Endothelial cell of umbilical vein (primary cell): ENCODE data around the gene SCAF1. TPM values are rescaled to one million over a fixed set of nuclear protein-coding genes. Genes with fewer than 3 reads are reported as not detected.

Source experiments
- BruUV-seq: library from RNA; stranded (reverse); fragments of 400-500 nt; replicated peaks from 2 replicates; lab custom pipeline; 2021; lab: Mats Ljungman, UMichigan
- CTCF ChIA-PET: fragments of 300-600, 350-600 bp; sonication (Branson Sonifier 250); formaldehyde crosslinking; loops from one replicate; lab custom pipeline; 2021; ENCODE audit warnings: antibody characterized with exemption, inconsistent platforms; lab: Charles Lee
- POLR2A ChIA-PET: fragments of 300-600, 350-600 bp; sonication (Branson Sonifier 250); formaldehyde crosslinking; loops from one replicate; lab custom pipeline; 2021; ENCODE audit warnings: antibody characterized with exemption, inconsistent platforms; lab: Charles Lee
- DNase-seq: peaks from one replicate; pipeline ENCODE4 v3.0.0-alpha.2; 2011; ENCODE audit warnings: low read depth, low spot score
- FAIRE-seq: peaks from 2 replicates; lab custom pipeline; 2011; peaks lifted over from hg19 to GRCh38; lab: Jason Lieb, UNC
- H2AFZ ChIP-seq: 2 replicates; pipeline ENCODE4 v1.6.0; 2012; ENCODE audit warnings: low read depth, low read length, control low read depth, inconsistent platforms
- H3K27ac ChIP-seq: 2 replicates; pipeline ENCODE4 v1.5.1; 2011; ENCODE audit warnings: low read depth, mild to moderate bottlenecking, control low read depth, low read length, moderate library complexity; ENCODE audit not compliant: insufficient read depth
- H3K27me3 ChIP-seq, 2 experiments: 2 replicates each; pipeline versions ENCODE4 v1.6.0 to v1.6.1; 2011; ENCODE audit warnings: low read length in 2 of 2, mixed read lengths in 1 of 2; ENCODE audit not compliant: control insufficient read depth in 2 of 2, insufficient read depth in 2 of 2
- H3K36me3 ChIP-seq, 2 experiments: 2 replicates in 1 of 2; 3 replicates in 1 of 2; pipeline ENCODE4 v1.5.1; 2011; ENCODE audit warnings: low read length in 2 of 2, mild to moderate bottlenecking in 1 of 2, moderate library complexity in 1 of 2; ENCODE audit not compliant: control insufficient read depth in 2 of 2, insufficient read depth in 2 of 2; ENCODE audit errors: extremely low read depth in 1 of 2
- H3K4me1 ChIP-seq: 3 replicates; pipeline ENCODE4 v1.5.1; 2011; ENCODE audit warnings: mild to moderate bottlenecking, low read length; ENCODE audit not compliant: control insufficient read depth, insufficient read depth; ENCODE audit errors: extremely low read depth
- H3K4me2 ChIP-seq: 2 replicates; pipeline ENCODE4 v1.6.1; 2011; ENCODE audit warnings: low read length, control low read depth, mixed read lengths; ENCODE audit not compliant: insufficient read depth
- H3K4me3 ChIP-seq, 3 experiments: fragments of 200-600 bp in 1 of 3; sonication (generic), shearing (Covaris generic) in 1 of 3; replicated peaks in 1 of 3; 2 replicates each; pipeline ENCODE4 v1.5.1; 2011 to 2016; ENCODE audit warnings: control low read depth in 3 of 3, low read length in 3 of 3, mild to moderate bottlenecking in 2 of 3, inconsistent platforms in 1 of 3, low read depth in 1 of 3, moderate library complexity in 1 of 3; ENCODE audit not compliant: insufficient read depth in 1 of 3
- H3K79me2 ChIP-seq: 2 replicates; pipeline ENCODE4 v1.6.0; 2012; ENCODE audit warnings: low read length, inconsistent platforms; ENCODE audit not compliant: control insufficient read depth, insufficient read depth
- H3K9ac ChIP-seq: replicated peaks from 2 replicates; pipeline ENCODE3; 2011; ENCODE audit warnings: low read length, control low read depth; ENCODE audit not compliant: insufficient read depth; ENCODE audit errors: extremely low read depth
- H3K9me1 ChIP-seq: replicated peaks from 3 replicates; pipeline ENCODE4 v1.6.0; 2011; ENCODE audit warnings: mild to moderate bottlenecking, low read length; ENCODE audit not compliant: control insufficient read depth, insufficient read depth; ENCODE audit errors: extremely low read depth
- H3K9me3 ChIP-seq: replicated peaks from 2 replicates; pipeline ENCODE4 v1.5.1; 2012; ENCODE audit warnings: low read length, inconsistent platforms; ENCODE audit not compliant: control insufficient read depth, insufficient read depth
- H4K20me1 ChIP-seq: replicated peaks from 2 replicates; pipeline ENCODE3; 2011; ENCODE audit warnings: mild to moderate bottlenecking, low read length; ENCODE audit not compliant: control insufficient read depth, insufficient read depth; ENCODE audit errors: extremely low read depth
- EZH2 ChIP-seq: IDR thresholded peaks from 2 replicates; pipeline ENCODE4 v1.6.1; 2012; ENCODE audit warnings: borderline replicate concordance, low read depth, mild to moderate bottlenecking, moderate library complexity, low read length, inconsistent platforms; ENCODE audit not compliant: severe bottlenecking
- GATA2 ChIP-seq: IDR thresholded peaks from 2 replicates; pipeline ENCODE4 v1.7.0; 2011; ENCODE audit warnings: low read depth, mild to moderate bottlenecking, moderate library complexity, mixed read lengths, low read length; ENCODE audit not compliant: insufficient read length, insufficient read depth
- MAX ChIP-seq: IDR thresholded peaks from 2 replicates; pipeline ENCODE4 v1.6.1; 2011; ENCODE audit not compliant: insufficient read depth, insufficient read length
- POLR2A ChIP-seq: IDR thresholded peaks from 2 replicates; pipeline ENCODE4 v1.6.1; 2012; ENCODE audit warnings: low read depth, mild to moderate bottlenecking, control low read depth, low read length
- POLR2AphosphoS5 ChIP-seq: IDR thresholded peaks from 2 replicates; pipeline ENCODE4 v1.6.1; 2012; ENCODE audit warnings: low read depth, mild to moderate bottlenecking, control low read depth, low read length, moderate library complexity; ENCODE audit not compliant: insufficient read depth
- dilution Hi-C: fragments of 300-500 bp; cut with MboI; formaldehyde crosslinking; loops from one replicate; pipeline ENCODE4 v1.15.0; 2019; ENCODE audit warnings: low sequenced_read_pairs; ENCODE audit not compliant: extremely low pct_ligation_motif_present
- intact Hi-C: fragments of 100-400 bp; cut with micrococcal nuclease; formaldehyde crosslinking; loops from one replicate; pipeline ENCODE4 v1.10.0; 2022
- polyA plus RNA-seq, 4 experiments: library from polyadenylated mRNA; depleted of rRNA in 3 of 4; stranded (reverse) in 3 of 4; unstranded in 1 of 4; fragments of >200 nt; gene quantifications; 2 replicates each; pipeline versions ENCODE4 v1.2.1 to v1.2.3, GENCODE V29; 2011 to 2012; ENCODE audit warnings: missing spikeins in 1 of 4
- total RNA-seq: library from RNA; stranded (reverse); gene quantifications from 2 replicates; pipeline ENCODE4 v1.2.3, GENCODE V29; 2021
- TF ChIP-seq, protein P1 (sequence below), 2 donors: IDR thresholded peaks; 1 replicate in 1 of 2; 2 replicates in 1 of 2; pipeline ENCODE4 v1.5.1; 2011; ENCODE audit warnings: low read length in 2 of 2, mild to moderate bottlenecking in 2 of 2, moderate library complexity in 2 of 2, control low read depth in 1 of 2, inconsistent platforms in 1 of 2, low read depth in 1 of 2; ENCODE audit not compliant: insufficient read depth in 1 of 2; ENCODE audit errors: extremely low read depth in 1 of 2

Gene SCAF1
- total and polyA plus RNA-seq, 2 donors (not counting 3 experiments of a cell fraction or from before 2014, with no cell fraction given) = 13.3 to 75.8 TPM

GRCh38 chr19:49593233-49594113, 48.5 kb upstream of the SCAF1 start:
- peaks cover 44% of the 10 kb centered on the region for H3K79me2 ChIP-seq
- peaks cover 7 to 16% of the 10 kb centered on the region in 2 experiments for H3K36me3 ChIP-seq
- H2AFZ ChIP-seq = no peak overlapping the region
- peak overlapping the region; percentile 49 for H3K4me2 ChIP-seq
- ChIA-PET CTCF (interaction anchor here (1.0 kb wide), 1 partner anchor 13 kb away, joined by 3 read pairs; the partner anchor contains the start of gene NOSIP), POLR2A (interaction anchor here (0.6 to 1.7 kb wide), 2 partner anchors 13 to 47 kb away, joined by 3 to 7 read pairs; partner anchors contain the start of genes NOSIP and RRAS)
- H3K4me3 ChIP-seq = peak overlapping the region; percentile 20 to 88 (median 32)
- no TSS peak for BruUV-seq
- intact Hi-C loops = loop anchor here (1.0 to 5.0 kb wide), 2 partner anchors 21 to 274 kb away; partner anchors contain the start of gene PNKP
- FAIRE-seq = peak; percentile 94
- H3K27ac ChIP-seq = no peak overlapping the region
- H3K9me3 ChIP-seq = no peaks in the 10 kb centered on the region
- no peak overlapping the region for H3K9ac ChIP-seq
- dilution Hi-C loops = no loop called here
- no peaks in the 10 kb centered on the region for H4K20me1 ChIP-seq
- peaks cover 16% of the 10 kb centered on the region for H3K4me1 ChIP-seq
- DNase-seq = peak; percentile 94
- TF ChIP-seq POLR2A = no peak
- no peak for TF ChIP-seq MAX
- TF ChIP-seq, protein P1, sequence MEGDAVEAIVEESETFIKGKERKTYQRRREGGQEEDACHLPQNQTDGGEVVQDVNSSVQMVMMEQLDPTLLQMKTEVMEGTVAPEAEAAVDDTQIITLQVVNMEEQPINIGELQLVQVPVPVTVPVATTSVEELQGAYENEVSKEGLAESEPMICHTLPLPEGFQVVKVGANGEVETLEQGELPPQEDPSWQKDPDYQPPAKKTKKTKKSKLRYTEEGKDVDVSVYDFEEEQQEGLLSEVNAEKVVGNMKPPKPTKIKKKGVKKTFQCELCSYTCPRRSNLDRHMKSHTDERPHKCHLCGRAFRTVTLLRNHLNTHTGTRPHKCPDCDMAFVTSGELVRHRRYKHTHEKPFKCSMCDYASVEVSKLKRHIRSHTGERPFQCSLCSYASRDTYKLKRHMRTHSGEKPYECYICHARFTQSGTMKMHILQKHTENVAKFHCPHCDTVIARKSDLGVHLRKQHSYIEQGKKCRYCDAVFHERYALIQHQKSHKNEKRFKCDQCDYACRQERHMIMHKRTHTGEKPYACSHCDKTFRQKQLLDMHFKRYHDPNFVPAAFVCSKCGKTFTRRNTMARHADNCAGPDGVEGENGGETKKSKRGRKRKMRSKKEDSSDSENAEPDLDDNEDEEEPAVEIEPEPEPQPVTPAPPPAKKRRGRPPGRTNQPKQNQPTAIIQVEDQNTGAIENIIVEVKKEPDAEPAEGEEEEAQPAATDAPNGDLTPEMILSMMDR (IDR thresholded peaks at IDR 0.05; ENCODE audit: extremely low read depth in 1 of 2, insufficient read depth in 1 of 2, low read depth in 1 of 2, low read length in 2 of 2) = no peak
- no peak for TF ChIP-seq GATA2
- TF ChIP-seq EZH2 = no peak
- no peak for TF ChIP-seq POLR2AphosphoS5
- H3K9me1 ChIP-seq = no peaks in the 10 kb centered on the region
- H3K27me3 ChIP-seq = no peaks in the 10 kb centered on the region
